Measurements from ENCODE around the gene SLC16A5. TPM values are rescaled to one million over a fixed set of nuclear protein-coding genes. Genes with fewer than 3 reads are reported as not detected.
"Not testable (repeated sequence)": the region's sequence is repeated elsewhere in the genome, so short reads cannot be mapped to it uniquely, and the experiment has no call there.

The SLC16A5 gene
- total RNA-seq, 1 donor from 2014 or later: 3.9 TPM

GRCh38 chr17:75064040-75064439, 23.7 kb upstream of the SLC16A5 start:
- DNase-seq (ENCODE audit: low read depth in 2 of 2): no peak

GRCh38 chr17:75064460-75064859, 23.3 kb upstream of the SLC16A5 start:
- DNase-seq (ENCODE audit: low read depth in 2 of 2): no peak

GRCh38 chr17:75064867-75065561, 22.7 kb upstream of the SLC16A5 start:
- no peak for DNase-seq (ENCODE audit: low read depth in 2 of 2)

- peak; percentile 83 to 90 for DNase-seq (ENCODE audit: low read depth in 2 of 2)
Observed at GRCh38 chr17:75065562-75066151, 22.1 kb upstream of the SLC16A5 start.

GRCh38 chr17:75067856-75068255, 19.9 kb upstream of the SLC16A5 start:
- DNase-seq (ENCODE audit: low read depth in 2 of 2): no peak

GRCh38 chr17:75068750-75069149, 19.0 kb upstream of the SLC16A5 start:
- DNase-seq (ENCODE audit: low read depth in 2 of 2): no peak

- peak in 1 of 2 donors; percentile 51 for DNase-seq (ENCODE audit: low read depth in 2 of 2)
Observed at GRCh38 chr17:75069783-75070182, 18.0 kb upstream of the SLC16A5 start.

GRCh38 chr17:75071478-75072271, 16.1 kb upstream of the SLC16A5 start:
- DNase-seq (ENCODE audit: low read depth in 2 of 2): peak; percentile 27 to 51

- DNase-seq (ENCODE audit: low read depth in 2 of 2): not testable (repeated sequence)
Observed at GRCh38 chr17:75072909-75073308, 14.8 kb upstream of the SLC16A5 start.

GRCh38 chr17:75073618-75074047, 14.1 kb upstream of the SLC16A5 start:
- no peak for DNase-seq (ENCODE audit: low read depth in 2 of 2)

- DNase-seq (ENCODE audit: low read depth in 2 of 2): no peak
Observed at GRCh38 chr17:75074532-75074931, 13.2 kb upstream of the SLC16A5 start.

GRCh38 chr17:75075597-75076336, 12.0 kb upstream of the SLC16A5 start:
- DNase-seq (ENCODE audit: low read depth in 2 of 2): no peak

GRCh38 chr17:75077072-75077495, 10.7 kb upstream of the SLC16A5 start:
- no peak for DNase-seq (ENCODE audit: low read depth in 2 of 2)

GRCh38 chr17:75077496-75078283, 10.1 kb upstream of the SLC16A5 start:
- DNase-seq (ENCODE audit: low read depth in 2 of 2): peak in 1 of 2 donors; percentile 65

- peak in 1 of 2 donors; percentile 35 for DNase-seq (ENCODE audit: low read depth in 2 of 2)
Observed at GRCh38 chr17:75078284-75079022, 9.3 kb upstream of the SLC16A5 start.

- no peak for DNase-seq (ENCODE audit: low read depth in 2 of 2)
Observed at GRCh38 chr17:75079023-75079373, 8.8 kb upstream of the SLC16A5 start.

GRCh38 chr17:75081611-75082540, 5.9 kb upstream of the SLC16A5 start:
- no peak for DNase-seq (ENCODE audit: low read depth in 2 of 2)

GRCh38 chr17:75082683-75083082, 5.1 kb upstream of the SLC16A5 start:
- DNase-seq (ENCODE audit: low read depth in 2 of 2): no peak

GRCh38 chr17:75084039-75084660, 3.6 kb upstream of the SLC16A5 start:
- peak; percentile 93 to 99 for DNase-seq (ENCODE audit: low read depth in 2 of 2)
